ENCODE measurements around the gene BAZ1A. TPM values are rescaled to one million over a fixed set of nuclear protein-coding genes. Genes with fewer than 3 reads are reported as not detected.

The BAZ1A gene
- total and polyA plus RNA-seq, 2 experiments from 2014 or later: 24.2 to 26.8 TPM

GRCh38 chr14:34865889-34866574 lies 9.1 kb downstream of the BAZ1A start:
- Histone ChIP-seq H3K36me3 (ENCODE audit: insufficient read depth) (no peaks in the 10 kb centered on the region), H3K4me3 (no peak overlapping the region), H3K4me2 (no peak overlapping the region), H4K20me1 (replicated peaks; ENCODE audit: insufficient read depth) (no peaks in the 10 kb centered on the region; the same call in 1 of the 2 replicates), H3F3A (replicated peaks; ENCODE audit: low read depth) (no peaks in the 10 kb centered on the region), H3K9me2 (ENCODE audit: insufficient read depth) (no peaks in the 10 kb centered on the region), H3K4me1 (ENCODE audit: insufficient read depth) (no peaks in the 10 kb centered on the region), H2AFZ (no peak overlapping the region), H3K27ac (ENCODE audit: low read depth) (no peak overlapping the region), H3K79me2 (replicated peaks; ENCODE audit: insufficient read depth) (peaks cover 64% of the 10 kb centered on the region), H3K27me3 (ENCODE audit: insufficient read depth) (no peaks in the 10 kb centered on the region)
- Mint-ChIP-seq H3K27me3 (ENCODE audit: insufficient read depth, low read depth, poor library complexity) (peaks cover 4% of the 10 kb centered on the region), H3K36me3 (ENCODE audit: low read depth) (peaks cover 10% of the 10 kb centered on the region), H3K4me1 (no peaks in the 10 kb centered on the region), H3K9me3 (no peaks in the 10 kb centered on the region), H3K4me3 (no peak overlapping the region), H3K27ac (no peak overlapping the region)
- TF ChIP-seq ETS1 (IDR thresholded peaks at IDR 0.05) (no peak), CTCF (conservative IDR thresholded peaks at IDR 0.05; ENCODE audit: low read depth in 2 of 2) (peak; percentile 12 to 34; a peak in 2 of 4 replicates)
- DNase-seq (ENCODE audit: low spot score): peak; percentile 14
- no peak for ATAC-seq

GRCh38 chr14:34863844-34864243 lies 11.3 kb downstream of the BAZ1A start:
- Mint-ChIP-seq H3K27me3 (ENCODE audit: insufficient read depth, low read depth, poor library complexity) (peaks cover 4% of the 10 kb centered on the region), H3K4me1 (no peaks in the 10 kb centered on the region), H3K36me3 (ENCODE audit: low read depth) (peaks cover 10% of the 10 kb centered on the region), H3K27ac (no peak overlapping the region), H3K4me3 (no peak overlapping the region), H3K9me3 (no peaks in the 10 kb centered on the region)
- no peaks in the 10 kb centered on the region for H3K9me2 ChIP-seq (ENCODE audit: insufficient read depth)
- no peak overlapping the region for H3K4me2 ChIP-seq
- no peaks in the 10 kb centered on the region; the same call in 1 of the 2 replicates for H4K20me1 ChIP-seq (replicated peaks; ENCODE audit: insufficient read depth)
- DNase-seq (ENCODE audit: low spot score) (no peak), ATAC-seq (no peak)
- no peak overlapping the region for H3K4me3 ChIP-seq
- peaks cover 47% of the 10 kb centered on the region for H3K79me2 ChIP-seq (replicated peaks; ENCODE audit: insufficient read depth)
- H3K36me3 ChIP-seq (ENCODE audit: insufficient read depth): no peaks in the 10 kb centered on the region
- H2AFZ ChIP-seq: no peak overlapping the region
- no peaks in the 10 kb centered on the region for H3K4me1 ChIP-seq (ENCODE audit: insufficient read depth)
- H3K27me3 ChIP-seq (ENCODE audit: insufficient read depth): no peaks in the 10 kb centered on the region
- no peaks in the 10 kb centered on the region for H3F3A ChIP-seq (replicated peaks; ENCODE audit: low read depth)
- H3K27ac ChIP-seq (ENCODE audit: low read depth): no peak overlapping the region
- TF ChIP-seq ZNF462 (CRISPR knock-in tag; IDR thresholded peaks at IDR 0.05) (no peak), POLR2AphosphoS5 (IDR thresholded peaks at IDR 0.05; ENCODE audit: low read depth) (no peak), ETS1 (IDR thresholded peaks at IDR 0.05) (no peak), EZH2 (IDR thresholded peaks at IDR 0.05; ENCODE audit: low read depth, unreplicated experiment) (no peak), CREB1 (CRISPR knock-in tag; IDR thresholded peaks at IDR 0.05; ENCODE audit: low read depth) (no peak), EZH2phosphoT487 (IDR thresholded peaks at IDR 0.05; ENCODE audit: unreplicated experiment) (no peak), JUNB (IDR thresholded peaks at IDR 0.05; ENCODE audit: unreplicated experiment) (no peak)
